Uterus (tissue), 2 donors: ENCODE data around the gene B4GALNT2.

ENCODE experiments used
- CTCF ChIP-seq, 4 experiments: fragments of 200-600 bp in 2 of 4; fragments of 450-650 bp in 2 of 4; sonication (generic) in 2 of 4; IDR thresholded peaks; one replicate each; pipeline ENCODE4 v1.5.1; 2016 to 2019; ENCODE audit warnings: antibody characterized with exemption in 4 of 4, mild to moderate bottlenecking in 2 of 4, moderate library complexity in 1 of 4
- POLR2A ChIP-seq, 2 donors: fragments of 450-650 bp; IDR thresholded peaks; one replicate each; pipeline ENCODE4 v1.6.1; 2016; ENCODE audit warnings: antibody characterized with exemption in 2 of 2, mild to moderate bottlenecking in 1 of 2, moderate library complexity in 1 of 2

- TF ChIP-seq CTCF (IDR thresholded peaks at IDR 0.05) (no peak), POLR2A (IDR thresholded peaks at IDR 0.05) (no peak)
Observed at GRCh38 chr17:49165143-49165542, 32.6 kb downstream of the B4GALNT2 start.
